ENCODE results near the gene NPNT.

Gene NPNT

GRCh38 chr4:105943234-105943633 lies 48.0 kb downstream of the NPNT start:
- no peak for TF ChIP-seq CTCF (conservative IDR thresholded peaks at IDR 0.05)
- no peak overlapping the region for H3K27ac ChIP-seq

GRCh38 chr4:105944540-105944939 lies 49.3 kb downstream of the NPNT start:
- no peak for TF ChIP-seq CTCF (conservative IDR thresholded peaks at IDR 0.05)
- H3K27ac ChIP-seq = no peak overlapping the region

- TF ChIP-seq CTCF (conservative IDR thresholded peaks at IDR 0.05) = no peak
- no peak overlapping the region for H3K27ac ChIP-seq
Measured at GRCh38 chr4:105946771-105947170, 51.5 kb downstream of the NPNT start.

- TF ChIP-seq CTCF (conservative IDR thresholded peaks at IDR 0.05) = no peak
- no peak overlapping the region for H3K27ac ChIP-seq
Measured at GRCh38 chr4:105950701-105951100, 55.4 kb downstream of the NPNT start.

GRCh38 chr4:105951198-105951597 lies 55.9 kb downstream of the NPNT start:
- TF ChIP-seq CTCF (conservative IDR thresholded peaks at IDR 0.05) = no peak

GRCh38 chr4:105952591-105952990 lies 57.3 kb downstream of the NPNT start:
- no peak for TF ChIP-seq CTCF (conservative IDR thresholded peaks at IDR 0.05)
- no peak overlapping the region for H3K27ac ChIP-seq

More at GRCh38 chr4:105951198-105951597, 55.9 kb downstream of the NPNT start:
- H3K27ac ChIP-seq = no peak overlapping the region

GRCh38 chr4:105956569-105956968 lies 61.3 kb downstream of the NPNT start:
- no peak for TF ChIP-seq CTCF (conservative IDR thresholded peaks at IDR 0.05)
- no peak overlapping the region for H3K27ac ChIP-seq

- no peak overlapping the region for H3K27ac ChIP-seq
- TF ChIP-seq CTCF (conservative IDR thresholded peaks at IDR 0.05) = no peak
Measured at GRCh38 chr4:105957680-105958079, 62.4 kb downstream of the NPNT start.

Data from VCaP (cell line).